HG03097 (cell line): Measurements from ENCODE around the gene GRIA1.
"Not testable (repeated sequence)": the region's sequence is repeated elsewhere in the genome, so short reads cannot be mapped to it uniquely, and the experiment has no call there.

Source experiments
- ATAC-seq: cut with Tn5 transposase; IDR thresholded peaks from one replicate; pipeline ENCODE4 v1.9.1; 2021; ENCODE audit not compliant: unreplicated experiment, low FRiP score

Gene GRIA1

DNA sequence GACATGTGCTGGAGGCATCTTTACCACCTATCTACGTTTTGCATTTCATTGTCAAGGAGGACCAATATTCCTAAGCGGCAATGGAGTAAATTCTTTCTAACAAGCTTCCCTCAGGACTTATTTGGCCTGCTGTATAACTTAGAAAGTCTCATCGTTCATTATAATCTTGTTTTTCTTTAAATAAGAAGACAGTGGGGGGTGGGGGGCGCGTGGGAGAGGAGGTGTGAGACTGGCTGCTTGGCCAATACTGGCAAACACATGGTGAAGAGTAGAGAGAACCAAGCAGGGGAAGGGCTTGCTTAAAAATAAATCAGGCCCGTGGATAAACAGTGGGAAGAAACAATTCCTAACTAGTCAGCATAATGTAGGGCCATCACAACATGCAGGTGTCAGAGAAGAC is 217.2 kb downstream of the GRIA1 start:
- no peak for ATAC-seq

DNA sequence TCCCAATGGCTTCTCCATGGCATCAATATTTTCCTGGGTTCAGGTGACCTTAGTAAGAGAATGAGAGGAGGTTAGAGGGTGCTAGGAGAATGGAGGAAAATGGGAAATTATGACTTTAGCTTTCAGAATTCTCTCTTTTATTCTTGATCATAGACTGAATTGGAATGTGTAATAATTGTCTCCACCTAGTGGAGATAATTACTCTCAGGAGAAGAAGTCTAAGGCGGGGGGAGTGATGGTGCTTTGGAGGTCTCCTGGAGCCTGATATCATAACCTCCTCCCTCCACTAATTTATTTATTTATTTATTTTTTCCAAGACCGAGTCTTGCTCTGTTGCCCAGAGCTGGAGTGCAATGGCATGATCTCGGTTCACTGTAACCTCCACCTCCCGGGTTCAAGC is 221.3 kb downstream of the GRIA1 start:
- ATAC-seq = no peak

DNA sequence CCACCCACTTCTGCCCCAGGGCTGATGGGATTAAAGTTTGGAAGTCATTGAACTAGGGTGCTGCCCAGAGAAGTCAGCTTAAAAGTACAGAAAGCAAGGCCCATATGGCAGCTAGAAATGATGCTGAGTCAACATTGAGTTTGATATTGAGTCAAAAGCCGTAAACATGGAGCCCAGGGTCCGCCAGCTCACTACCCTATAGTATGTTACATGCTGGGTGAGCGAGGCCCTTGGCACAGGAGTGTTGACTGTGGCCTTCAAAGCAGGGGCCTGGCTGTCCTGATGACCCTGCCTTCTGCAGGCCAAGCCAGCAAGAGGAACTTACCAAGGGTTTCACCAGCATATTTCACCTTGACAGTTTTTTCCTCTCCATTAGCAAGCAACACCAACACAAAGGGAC is 222.5 kb downstream of the GRIA1 start:
- no peak for ATAC-seq

DNA sequence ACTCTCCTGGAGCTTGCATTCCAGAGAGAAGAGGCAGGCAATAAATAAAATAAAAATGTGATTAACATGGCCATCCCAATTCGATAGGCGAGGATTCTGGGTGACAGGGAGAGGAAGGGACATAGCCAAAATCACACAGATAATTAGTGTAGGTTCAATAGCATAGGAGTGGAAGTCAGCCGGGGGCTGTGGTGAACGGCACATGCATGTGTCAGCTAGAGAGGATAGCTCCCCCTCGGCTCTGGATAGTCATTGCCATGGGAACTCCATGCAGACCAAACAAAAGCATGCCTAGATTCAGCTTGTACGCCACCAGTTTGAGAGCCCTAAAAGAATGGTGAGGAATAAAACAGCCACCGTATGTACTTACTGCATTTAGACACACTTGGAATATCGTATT is 223.5 kb downstream of the GRIA1 start:
- ATAC-seq = no peak

DNA sequence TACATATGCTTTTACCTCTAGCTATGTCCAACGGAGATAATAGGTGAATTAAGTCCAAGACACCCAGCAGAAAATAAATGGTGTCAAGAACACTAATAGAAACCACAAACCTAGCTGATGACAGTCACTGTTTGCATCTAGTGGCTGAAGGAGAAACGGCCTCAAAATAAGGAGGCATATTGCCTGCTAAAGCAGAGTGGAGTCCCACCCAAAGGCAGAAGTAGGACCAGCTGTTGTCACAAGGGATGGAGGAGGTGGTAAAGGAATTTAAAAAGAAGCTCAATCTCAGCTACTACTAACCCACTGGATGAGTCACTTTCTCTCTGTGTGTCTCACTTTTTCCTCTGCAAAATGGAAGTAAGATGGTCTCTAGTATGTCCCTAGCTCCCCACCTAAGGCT is 224.3 kb downstream of the GRIA1 start:
- ATAC-seq = no peak

DNA sequence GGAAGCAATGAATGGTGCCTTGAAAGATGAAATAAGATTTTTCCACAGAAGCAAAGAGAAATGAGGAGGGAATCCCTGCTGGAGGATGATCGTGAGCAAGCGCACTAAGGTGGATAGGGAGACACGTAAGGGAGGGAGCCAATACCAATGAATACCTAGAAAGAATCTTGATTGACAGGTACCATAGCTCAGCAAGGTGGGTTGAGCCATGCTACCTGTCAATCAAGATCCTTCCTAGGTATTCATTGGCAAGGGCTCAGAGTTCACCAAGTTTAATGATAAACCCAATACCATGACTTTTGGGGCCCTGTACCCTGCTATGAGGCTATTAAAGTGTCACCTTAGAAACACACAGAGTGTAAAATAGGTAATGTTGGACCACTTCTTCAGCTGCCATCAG is 226.8 kb downstream of the GRIA1 start:
- no peak for ATAC-seq

DNA sequence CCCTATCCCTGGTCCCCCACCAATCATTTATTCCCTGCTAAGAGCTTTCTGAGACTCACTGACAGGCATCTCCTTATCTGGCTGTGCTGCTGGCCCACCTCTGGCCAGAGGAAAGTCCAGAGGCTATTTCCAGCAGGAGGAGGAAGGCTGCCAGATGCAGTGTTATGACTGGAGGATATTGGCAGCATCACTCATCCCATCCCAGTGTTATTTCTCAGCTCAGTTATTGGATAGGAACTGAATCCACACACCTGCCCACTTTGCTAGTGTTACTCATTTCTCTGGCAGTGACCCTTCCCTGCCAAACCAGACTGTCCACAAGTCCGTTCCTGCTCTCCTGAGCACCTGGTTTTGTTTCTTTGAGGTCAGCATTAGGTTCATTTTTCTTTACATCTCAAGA is 228.2 kb downstream of the GRIA1 start:
- no peak for ATAC-seq

DNA sequence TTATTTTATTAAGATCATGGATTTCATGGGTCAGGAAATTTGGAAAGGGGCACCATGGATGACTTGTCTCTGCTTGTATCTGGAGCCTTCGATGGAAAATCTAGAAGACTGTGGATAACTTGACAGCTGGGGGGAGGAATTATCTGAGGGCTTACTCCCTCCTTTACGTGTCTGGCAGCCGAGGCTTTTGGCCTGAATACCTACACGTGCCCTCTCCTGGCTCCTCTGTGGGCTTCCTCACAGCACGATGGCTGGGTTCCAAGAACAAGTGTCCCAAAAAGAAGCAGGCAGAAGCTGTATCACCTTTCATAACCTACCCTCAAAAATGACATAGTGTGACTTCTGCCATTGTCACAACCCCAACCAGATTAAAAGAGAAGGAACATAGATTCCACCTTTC is 228.9 kb downstream of the GRIA1 start:
- no peak for ATAC-seq

DNA sequence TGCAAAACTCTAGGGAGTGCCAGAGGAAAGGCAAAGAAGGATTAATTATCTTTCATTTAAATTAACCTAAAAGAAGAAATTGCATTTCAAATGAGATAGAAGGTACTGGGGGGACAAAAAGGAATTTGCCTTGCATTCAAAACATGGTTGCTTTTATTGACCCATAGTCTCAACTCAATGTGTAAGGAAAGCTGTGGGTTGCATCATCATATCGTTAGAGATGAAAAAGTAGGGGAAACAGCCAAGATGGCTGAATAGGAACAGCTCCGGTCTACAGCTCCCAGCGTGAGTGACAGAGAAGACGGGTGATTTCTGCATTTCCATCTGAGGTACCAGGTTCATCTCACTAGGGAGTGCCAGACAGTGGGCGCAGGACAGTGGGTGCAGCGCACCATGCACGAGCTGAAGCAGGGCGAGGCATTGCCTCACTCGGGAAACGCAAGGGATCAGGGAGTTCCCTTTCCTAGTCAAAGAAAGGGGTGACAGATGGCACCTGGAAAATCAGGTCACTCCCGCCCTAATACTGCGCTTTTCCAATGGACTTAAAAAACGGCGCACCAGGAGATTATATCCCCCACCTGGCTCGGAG is 232.6 kb downstream of the GRIA1 start:
- ATAC-seq = not testable (repeated sequence)

DNA sequence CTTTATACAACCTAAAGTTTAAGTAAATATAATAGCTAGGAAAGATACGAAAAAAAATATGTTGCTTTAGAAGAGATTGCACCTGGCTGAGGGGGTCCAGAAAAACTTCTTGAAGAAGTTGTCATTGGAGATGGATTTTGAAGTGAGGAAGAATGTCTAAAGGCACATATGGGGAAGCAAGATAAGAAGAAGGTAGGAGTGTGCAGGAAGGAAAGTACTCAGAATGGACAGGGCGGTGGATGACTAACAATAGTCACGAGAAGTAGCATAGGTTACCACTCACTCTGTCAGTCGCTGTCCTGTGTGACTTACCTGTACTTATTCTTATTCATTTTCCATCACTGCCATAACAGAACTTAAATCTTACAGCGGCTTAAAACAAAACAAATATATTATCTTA is 251.6 kb downstream of the GRIA1 start:
- ATAC-seq = no peak

DNA sequence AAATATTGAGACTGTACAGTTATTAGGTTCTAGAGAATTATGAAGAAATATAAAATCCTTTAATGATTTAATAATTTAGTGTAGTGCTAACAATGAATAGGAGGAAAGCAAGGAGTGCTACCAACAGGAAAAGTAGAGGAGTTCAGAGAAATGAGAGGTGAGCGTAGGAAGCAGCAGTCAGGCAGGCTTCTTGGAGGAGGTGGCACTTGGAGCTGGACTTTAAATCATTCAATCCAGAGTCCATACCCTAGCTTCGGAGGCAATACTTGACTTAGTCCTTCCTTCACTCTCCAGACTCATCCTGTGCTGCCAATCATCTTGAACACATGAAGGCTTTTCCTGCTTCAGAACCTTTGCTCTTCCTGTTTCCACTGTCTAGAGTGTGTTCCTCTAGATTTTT is 254.3 kb downstream of the GRIA1 start:
- no peak for ATAC-seq

DNA sequence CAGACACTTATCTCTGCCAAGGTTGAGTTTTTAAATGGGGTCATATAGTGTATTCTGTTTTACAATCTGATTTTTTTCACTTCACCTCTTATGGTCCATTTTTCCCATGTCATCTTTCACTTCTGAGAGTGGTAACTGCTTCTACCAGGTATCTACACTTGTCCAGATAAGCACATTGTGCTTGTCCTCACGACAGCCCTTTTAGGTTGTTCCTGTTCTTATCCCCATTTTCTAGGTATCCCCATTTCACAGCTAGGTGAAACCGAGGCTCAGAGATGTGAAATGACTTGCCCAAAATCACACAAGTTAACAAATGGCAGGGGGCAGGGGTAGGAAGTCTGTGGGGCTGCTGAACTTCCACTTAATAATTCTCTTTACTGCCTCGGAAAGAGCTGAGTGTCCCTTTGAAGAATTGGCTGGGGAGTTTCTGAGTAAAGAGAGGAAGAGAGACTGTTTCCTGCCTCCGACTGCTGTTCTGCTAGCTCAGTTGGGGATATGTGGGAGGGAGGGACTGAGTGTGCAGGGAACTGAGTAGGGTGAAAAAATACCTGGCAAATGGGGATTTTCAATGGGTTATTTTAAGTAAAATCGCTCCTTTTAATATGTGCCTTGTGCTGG is 255.4 kb downstream of the GRIA1 start:
- no peak for ATAC-seq

DNA sequence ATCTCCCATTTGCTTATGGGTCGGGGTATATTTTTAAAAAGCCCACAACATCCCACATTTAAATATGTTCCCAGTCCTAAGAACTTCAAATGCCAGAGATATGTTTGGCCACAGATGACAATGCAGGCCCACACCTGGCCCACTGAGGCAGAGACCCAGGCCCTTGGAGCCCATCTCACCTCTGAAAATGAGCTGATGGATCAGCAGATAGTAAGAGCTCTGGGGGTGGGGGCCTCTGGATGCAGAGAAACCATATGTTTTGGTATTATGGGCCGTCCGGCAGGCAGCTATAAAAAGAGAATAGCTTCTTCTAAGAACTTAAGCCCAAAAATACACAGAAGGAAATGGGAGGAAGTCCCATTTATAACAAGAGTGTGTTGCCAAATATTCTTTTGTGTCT is 256.0 kb downstream of the GRIA1 start:
- ATAC-seq = no peak

DNA sequence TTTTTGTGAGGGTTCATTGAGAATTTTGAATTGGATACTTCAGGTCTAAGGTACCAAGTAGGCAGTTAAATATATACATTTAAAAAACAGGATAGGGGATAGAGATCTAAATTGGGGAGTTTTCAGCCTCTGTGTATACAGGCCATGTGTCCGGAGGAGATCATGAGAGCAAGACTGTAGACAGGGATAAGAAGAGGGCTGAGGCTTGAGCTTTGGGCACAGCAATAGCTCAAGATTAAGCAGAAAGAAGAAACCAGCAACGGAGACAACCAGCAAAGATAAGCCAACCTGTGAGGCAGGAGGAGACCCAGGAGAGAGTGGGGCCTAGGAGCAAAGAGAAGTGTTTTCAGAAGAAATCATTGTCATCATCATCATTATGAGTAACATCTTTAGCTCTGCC is 258.4 kb downstream of the GRIA1 start:
- no peak for ATAC-seq

DNA sequence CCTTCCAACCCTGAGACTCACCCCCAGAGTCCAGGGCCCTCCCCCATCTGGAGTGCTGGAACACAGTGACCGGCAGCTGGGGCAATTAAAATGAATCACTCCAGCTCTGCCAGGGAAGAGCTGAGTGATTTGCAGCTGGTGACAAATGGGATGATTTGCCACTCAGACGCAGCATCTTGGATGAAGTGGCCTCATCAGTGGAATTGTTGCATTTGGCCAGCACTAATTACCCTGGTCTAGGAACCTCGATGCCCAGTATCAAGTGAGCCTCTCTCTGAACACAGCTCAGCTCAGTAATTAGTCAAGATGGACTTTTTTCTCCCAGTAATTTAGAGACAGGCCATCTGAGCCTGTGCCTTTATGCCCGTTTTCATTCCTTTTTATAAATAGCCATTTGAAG is 259.5 kb downstream of the GRIA1 start:
- ATAC-seq = no peak

DNA sequence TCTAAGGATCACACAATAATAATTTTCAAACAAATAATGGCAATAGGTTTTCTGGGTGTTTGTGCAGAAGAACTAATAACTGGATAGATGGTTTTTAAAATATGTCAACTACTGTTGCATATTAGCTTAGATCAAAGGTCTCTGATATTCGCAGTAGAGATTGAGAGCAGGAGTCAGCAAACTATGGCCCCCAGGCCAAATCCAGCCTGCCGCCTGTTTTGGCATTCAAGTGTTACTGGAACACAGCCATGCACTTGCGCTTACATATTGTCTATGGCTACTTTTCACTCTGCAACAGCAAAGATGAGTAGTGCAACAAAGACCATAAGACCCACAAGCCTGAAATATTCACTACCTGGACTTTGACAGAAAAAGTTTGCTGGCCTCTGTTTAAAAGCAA is 260.8 kb downstream of the GRIA1 start:
- ATAC-seq = no peak

DNA sequence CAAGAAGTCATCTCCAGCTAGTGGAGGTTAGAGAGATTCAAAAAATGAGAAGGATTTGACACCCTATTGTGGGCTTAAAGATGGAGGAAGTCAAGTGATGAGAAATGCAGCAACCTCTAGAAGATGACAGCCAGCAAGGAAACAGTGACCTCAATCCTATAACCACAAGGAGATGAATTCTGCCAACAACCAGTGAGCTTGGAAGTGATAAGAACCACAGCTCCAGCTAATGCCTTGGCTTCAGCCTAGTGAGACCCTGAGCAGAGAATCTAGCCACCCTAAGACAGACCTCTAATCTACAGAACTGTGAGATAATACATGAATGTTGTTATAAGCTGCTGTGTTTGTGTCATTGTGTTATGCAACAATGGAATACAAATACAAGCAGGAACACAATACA is 262.4 kb downstream of the GRIA1 start:
- no peak for ATAC-seq

DNA sequence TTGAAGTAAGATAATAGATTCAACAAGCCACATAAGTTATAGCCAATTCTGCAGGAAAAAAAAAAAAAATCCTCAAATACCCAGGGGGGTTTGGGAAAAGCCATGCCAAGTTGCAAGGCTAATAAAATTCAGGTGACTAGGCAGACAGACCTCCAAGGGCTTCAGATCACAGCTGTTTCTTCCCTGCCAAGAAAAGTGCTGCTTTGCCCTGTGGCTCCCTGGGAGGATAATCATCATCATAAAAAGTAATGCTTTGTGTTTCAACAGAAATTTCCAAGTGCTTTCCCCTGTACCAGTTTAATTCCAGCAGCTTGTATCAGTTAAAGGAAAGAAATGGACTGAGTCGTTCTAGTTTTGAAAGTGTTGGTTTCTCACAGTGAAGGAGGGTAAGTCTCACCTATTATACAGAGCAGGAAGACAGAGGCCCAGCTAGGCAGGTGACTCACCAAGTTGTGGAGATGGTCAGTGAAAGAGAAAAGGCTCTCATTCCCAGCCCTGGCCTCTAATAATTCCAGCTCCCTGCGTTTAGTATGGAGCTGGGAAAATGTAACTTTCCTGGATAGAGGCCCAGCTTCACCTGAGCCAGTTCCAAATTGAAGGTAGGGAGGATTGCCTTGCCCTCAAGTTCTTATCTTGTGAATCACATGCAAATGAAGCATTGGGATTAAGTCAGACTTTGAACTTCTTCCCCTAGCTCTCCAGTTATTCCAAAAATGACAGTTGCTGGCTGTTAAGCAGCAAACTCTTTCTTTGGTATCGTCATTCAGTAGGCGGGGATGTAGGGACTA is 263.4 kb downstream of the GRIA1 start:
- ATAC-seq = no peak

DNA sequence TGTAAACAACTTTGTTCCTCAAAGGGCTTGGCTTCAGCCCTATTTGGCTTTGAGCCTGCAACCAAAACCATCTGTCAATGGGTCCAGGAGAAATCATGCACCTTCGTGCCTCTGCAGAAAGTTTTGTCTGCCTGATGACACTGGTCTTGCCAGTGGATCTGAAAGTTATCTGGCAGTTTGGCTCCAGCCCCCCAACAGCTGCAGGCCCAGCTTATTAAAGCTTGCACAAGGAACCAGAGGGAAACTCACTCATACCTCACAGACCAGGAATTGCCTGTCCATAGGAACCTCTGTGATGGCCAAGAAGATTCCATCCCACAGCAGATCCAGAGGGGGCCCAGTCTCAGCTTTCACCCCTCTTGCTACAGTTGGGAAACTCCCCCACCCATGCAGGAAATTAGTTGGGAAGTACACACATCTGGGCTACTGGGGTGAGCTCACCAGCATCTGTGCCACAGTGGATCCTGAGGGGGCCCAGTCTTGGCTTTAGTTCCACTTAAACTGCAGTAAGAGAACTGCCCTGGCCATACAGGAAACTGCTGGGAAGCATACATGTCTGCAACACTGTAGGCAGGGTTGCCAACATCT is 265.5 kb downstream of the GRIA1 start:
- no peak for ATAC-seq

DNA sequence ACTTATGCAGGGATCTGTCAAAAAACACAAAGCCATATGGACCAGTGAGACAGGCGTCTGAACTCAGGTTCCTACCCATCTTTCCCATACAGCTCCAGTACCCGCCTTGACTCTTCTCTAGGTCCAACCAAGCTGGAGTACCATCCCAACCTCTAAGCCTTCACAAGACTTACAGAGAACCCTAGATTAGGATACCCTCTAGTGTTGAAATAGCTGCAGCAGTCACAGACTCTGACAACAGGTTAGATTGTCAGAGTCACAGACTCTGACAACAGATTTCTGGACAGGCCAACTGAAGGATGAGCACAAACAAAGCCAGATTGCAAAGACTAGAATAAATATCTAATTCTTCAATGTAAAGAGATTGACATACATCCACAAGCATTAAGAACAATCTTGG is 266.1 kb downstream of the GRIA1 start:
- no peak for ATAC-seq

DNA sequence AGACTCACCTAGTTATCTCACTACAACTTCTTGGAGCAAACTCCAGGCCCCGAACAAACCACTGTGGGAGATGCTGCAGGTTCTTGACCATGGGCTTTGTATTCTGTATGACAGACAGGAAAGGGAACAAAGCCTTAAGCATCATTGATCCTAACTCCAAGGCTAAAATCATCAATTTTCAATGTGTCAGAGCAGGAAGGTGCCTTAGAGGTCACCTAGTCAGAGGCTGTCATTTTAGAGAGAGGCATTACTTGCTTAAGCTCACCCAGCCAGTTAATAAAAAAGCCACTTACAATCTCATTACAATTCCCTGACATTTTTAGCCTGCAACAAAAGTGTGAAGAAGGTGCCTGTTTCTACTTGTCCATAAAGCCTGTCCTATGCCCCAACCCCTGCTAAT is 275.5 kb downstream of the GRIA1 start:
- ATAC-seq = no peak
